MM.1S (cell line): ENCODE results near the gene UACA.

Source experiments
- EZH2 ChIP-seq: fragments of 300-600 bp; sonication (generic); optimal IDR thresholded peaks from 2 replicates; pipeline ENCODE3; 2017; ENCODE audit warnings: low read depth, mild to moderate bottlenecking, antibody characterized with exemption, low read length, mixed read lengths
- EZH2phosphoT487 ChIP-seq: fragments of 300-600 bp; sonication (generic); IDR thresholded peaks from 2 replicates; pipeline ENCODE4 v1.6.1; 2018; ENCODE audit warnings: antibody characterized with exemption, low read length
- TF ChIP-seq, protein P1 (sequence below): fragments of 300-600 bp; sonication (generic); IDR thresholded peaks from 2 replicates; pipeline ENCODE4 v1.5.1; 2016; ENCODE audit warnings: antibody characterized with exemption, low read length, mixed read lengths

DNA sequence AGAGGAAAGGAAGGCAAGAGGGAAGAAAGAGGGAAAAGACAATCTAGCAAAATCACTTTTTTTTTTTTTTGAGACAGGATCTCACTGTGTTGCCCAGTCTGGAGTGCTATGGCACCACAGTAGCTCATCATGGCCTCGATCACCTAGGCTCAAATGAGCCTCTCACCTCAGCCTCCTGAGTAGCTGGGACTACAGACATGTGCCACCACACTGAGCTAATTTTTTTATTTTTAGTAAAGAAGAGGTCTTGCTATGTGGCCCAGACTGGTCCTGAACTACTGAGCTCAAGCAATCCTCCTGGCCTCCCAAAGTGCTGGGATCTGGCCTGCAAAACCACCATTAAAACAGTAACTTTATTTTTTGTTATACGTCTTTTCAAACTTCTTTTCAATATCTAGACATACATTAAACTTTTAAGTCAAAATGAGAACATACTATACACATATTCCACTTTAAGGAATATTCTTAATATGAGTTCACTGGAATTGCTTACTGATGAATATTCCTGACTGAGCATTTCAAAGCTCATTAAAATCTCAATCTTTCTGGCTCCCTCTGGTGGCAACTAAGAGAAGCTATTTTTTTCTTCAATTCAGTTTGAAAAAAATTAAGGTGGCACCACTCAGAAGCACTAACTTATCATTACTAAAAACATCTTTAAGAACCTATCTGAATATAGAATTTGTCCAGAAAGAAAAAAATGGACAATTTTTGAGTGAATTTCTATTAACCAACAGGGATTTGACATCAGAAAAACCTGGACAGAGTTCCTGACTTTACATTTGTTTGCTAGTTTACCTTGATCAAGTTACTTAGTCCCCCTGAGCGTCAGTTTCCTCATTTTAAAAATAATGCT, 40.9 kb downstream of the UACA start:
- TF ChIP-seq EZH2 (no peak), EZH2phosphoT487 (no peak)
- TF ChIP-seq, protein P1, sequence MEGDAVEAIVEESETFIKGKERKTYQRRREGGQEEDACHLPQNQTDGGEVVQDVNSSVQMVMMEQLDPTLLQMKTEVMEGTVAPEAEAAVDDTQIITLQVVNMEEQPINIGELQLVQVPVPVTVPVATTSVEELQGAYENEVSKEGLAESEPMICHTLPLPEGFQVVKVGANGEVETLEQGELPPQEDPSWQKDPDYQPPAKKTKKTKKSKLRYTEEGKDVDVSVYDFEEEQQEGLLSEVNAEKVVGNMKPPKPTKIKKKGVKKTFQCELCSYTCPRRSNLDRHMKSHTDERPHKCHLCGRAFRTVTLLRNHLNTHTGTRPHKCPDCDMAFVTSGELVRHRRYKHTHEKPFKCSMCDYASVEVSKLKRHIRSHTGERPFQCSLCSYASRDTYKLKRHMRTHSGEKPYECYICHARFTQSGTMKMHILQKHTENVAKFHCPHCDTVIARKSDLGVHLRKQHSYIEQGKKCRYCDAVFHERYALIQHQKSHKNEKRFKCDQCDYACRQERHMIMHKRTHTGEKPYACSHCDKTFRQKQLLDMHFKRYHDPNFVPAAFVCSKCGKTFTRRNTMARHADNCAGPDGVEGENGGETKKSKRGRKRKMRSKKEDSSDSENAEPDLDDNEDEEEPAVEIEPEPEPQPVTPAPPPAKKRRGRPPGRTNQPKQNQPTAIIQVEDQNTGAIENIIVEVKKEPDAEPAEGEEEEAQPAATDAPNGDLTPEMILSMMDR = peak; percentile 70
